Daoy (cell line): Measurements from ENCODE around the gene FNDC11. TPM values are rescaled to one million over a fixed set of nuclear protein-coding genes. Genes with fewer than 3 reads are reported as not detected.
"Not testable (repeated sequence)": the region's sequence is repeated elsewhere in the genome, so short reads cannot be mapped to it uniquely, and the experiment has no call there.

Experiments
- DNase-seq: peaks from one replicate; pipeline ENCODE4 v3.0.0-alpha.2; 2015; ENCODE audit warnings: low read depth
- total RNA-seq: library from RNA; depleted of rRNA; stranded (reverse); fragments of >200 nt; shearing (Covaris generic); gene quantifications from 2 replicates; pipeline ENCODE4 v1.2.3, GENCODE V29; 2014

FNDC11 gene
- total RNA-seq, 1 experiment from 2014 or later, result not detected

DNA sequence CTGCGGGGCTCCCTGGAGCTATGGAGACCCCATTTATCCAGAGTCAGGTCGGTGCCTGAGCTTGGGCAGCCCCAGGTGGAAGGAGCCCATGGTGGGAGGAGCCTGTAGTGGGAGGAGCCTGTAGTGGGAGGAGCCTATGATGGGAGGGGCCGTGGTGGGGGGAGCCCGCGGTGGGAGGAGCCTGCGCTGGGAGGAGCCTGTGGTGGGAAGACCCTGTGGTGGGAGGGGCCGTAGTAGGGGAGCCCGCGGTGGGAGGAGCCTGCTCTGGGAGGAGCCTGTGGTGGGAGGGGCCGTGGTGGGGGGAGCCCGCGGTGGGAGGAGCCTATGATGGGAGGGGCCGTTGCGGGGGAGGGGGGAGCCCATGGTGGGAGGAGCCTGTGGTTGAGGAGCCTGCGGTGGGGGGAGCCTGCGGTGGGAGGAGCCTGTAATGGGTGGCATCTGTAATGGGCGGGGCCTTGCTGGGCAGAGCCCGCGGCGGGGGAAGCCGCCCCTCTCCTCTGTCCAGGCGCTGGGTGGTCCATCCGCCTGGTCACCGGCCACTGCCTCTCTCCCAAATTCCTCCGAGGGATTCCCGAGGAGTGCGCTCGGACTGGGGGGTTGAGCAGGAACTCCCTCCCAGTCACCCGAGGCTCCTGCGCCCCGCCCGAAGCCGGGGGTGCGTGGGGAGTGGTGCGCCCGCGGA, 567 bp upstream of the FNDC11 start:
- DNase-seq, result peak; percentile 85

DNA sequence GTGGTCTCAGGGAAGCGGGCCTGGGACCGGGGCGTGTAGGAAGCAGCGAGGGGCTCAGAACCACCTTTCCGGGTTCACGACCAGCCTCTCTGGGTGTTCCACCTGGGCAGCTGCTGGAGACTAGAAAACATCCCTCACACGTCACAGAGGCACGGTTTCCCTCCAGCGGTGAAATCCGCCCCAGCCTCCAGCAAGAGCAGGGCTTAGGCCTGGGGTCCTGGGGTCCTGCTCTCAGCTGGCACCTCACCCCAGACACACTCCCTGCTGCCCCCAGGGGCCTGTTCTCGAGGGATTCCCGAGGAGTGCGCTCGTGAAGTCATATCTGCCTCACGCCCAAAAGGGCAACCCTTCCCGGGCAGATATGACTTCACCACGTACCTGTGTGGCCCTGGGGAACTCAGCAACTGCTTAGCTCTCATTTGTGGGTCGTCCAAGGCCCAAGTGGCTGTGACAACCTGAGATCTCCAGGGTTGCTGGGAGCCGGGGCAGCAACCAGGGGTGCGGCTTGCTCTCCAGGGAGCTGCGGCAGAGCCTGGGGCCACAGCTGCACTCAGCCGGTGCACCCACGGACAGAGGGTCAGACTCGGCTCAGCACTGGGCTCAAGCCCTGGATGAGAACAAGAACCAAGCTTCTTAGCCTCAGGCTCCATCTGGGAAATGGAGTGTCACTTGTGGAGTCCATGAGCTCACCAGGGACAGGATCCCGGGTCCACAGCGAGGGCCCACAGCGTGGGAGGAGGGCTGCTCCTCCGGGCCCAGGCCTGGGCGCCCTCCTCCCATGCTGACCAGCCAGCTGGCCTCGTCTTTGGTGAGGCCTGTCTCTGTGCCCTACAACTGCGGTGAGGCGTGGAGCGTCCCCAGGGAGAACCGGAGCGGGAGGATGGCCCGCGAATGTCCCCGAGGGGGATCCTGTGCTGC, 661 bp downstream of the FNDC11 start:
- DNase-seq, result no peak

DNA sequence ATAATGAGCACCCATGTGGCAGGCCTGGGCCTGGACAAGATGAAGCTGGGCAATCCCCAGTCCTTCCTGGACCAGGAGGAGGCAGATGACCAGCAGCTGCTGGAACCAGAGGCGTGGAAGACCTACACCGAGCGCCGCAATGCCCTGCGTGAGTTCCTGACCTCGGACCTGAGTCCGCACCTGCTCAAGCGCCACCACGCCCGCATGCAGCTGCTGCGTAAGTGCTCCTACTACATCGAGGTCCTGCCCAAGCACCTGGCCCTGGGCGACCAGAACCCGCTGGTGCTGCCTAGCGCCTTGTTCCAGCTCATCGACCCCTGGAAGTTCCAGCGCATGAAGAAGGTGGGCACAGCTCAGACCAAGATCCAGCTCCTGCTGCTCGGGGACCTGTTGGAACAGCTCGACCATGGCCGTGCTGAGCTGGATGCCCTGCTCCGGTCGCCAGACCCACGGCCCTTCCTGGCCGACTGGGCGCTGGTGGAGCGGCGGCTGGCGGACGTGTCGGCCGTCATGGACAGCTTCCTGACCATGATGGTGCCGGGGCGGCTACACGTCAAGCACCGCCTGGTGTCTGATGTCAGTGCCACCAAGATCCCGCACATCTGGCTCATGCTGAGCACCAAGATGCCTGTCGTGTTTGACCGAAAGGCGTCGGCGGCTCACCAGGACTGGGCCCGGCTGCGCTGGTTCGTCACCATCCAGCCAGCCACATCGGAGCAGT, 1.9 kb downstream of the FNDC11 start:
- no peak for DNase-seq

DNA sequence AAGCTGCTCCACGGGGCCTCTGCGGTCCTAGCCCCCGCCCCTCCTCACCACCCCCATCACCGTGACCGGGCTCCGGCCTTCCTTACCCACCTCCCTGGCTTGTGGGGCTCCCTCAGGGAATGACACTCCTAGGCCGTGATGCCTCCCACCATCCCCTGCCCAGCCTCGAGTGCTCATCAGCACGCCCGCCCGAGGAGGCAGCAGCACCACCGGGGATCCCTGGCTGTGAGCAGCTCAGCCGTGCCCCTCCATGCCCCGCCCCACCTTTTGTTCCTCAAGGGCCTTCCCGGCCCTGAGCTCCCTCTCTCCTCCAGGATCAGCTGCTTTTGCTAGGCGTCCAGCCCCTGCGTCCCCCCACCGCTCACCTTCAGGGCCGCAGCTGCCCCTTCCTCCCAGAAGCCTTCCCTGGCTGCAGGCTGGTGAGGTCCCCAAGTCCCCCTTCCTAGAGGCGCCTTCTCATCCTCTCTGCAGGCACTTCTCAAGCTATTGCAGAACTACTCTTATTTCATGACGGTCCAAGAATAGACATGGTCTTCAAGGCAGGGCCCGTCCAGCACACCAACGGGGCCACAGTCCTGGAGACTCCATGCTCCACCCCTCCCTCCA, 3.0 kb downstream of the FNDC11 start:
- no peak for DNase-seq

DNA sequence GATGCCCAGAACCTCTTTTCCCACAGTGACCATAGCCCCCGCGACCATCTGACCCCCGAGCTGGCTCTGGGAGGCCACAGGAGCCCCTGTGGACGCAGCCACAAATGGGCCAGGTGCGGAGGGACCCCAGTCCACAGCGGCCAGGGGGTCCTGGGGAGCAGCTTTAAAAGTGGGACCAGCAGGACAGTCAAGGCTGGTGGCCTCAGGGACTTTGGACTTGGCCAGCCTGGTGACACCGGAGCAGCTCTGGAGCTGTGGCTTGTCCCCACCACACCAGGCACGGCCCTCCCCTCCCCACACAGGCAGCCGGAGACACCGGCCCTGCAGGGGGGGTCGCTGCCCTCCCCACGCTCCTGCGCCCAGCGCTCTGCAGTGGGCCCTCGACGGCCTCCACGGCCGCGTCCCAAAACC, 3.5 kb downstream of the FNDC11 start:
- DNase-seq, result no peak

DNA sequence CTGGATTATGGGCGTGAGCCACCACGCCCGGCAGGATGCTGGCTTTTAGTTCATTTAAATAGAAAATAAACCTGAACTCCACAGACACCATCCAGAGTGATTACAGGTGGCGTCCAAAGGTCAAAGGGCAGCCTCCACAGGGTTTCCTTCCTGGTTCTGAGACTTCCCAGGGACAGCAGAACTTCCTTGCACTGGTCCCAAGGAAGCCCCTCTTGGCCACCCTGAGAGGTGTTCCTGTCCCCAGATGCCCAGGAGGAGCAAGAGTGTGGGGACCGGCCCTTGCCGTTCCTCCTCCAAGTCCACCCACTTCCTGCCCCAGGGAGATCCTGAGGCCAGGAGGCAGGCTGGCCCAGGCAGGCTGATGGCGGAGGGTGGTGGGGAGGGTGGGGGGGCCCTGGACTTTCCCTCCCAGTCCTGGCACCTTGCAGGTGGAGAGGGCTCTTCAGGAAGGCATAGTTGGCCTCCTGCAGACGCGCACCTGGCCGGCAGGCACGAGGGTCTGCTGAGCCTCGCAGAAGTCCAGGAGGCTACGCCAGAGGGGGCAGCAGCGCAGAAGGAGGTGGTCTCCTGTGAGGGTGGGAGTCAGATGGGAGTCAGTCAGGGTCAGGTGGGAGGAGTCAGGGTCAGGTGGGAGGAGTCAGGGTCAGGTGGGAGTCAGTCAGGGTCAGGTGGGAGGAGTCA, 5.0 kb downstream of the FNDC11 start:
- no peak for DNase-seq

DNA sequence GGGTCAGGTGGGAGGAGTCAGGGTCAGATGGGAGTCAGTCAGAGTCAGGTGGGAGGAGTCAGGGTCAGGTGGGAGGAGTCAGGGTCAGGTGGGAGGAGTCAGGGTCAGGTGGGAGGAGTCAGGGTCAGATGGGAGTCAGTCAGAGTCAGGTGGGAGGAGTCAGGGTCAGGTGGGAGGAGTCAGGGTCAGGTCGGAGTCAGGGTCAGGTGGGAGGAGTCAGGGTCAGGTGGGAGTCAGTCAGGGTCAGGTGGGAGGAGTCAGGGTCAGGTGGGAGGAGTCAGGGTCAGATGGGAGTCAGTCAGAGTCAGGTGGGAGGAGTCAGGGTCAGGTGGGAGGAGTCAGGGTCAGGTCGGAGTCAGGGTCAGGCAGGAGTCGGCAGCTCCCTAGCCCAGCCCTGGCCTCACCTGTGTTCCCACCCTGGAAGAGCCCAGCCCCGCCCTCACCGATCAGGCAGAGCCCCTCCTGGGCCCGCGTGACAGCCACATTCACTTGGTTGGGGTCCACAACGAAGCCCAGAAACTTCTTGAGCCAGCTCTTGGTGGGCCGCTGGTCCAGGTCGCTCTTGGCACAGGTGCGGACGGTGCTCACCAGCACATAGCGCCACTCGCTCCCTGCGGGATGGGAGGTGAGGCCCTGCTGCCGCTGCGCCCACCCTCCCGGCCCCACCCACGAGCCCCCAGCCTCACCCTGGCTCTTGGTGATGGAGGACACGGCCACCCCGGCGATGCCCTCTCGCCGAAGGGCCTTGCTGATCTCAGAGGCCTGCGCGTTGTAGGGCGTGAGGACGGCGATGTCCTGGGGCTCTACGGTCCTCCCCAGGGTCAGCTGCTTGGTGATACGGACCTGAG, 5.8 kb downstream of the FNDC11 start:
- DNase-seq, result not testable (repeated sequence)

DNA sequence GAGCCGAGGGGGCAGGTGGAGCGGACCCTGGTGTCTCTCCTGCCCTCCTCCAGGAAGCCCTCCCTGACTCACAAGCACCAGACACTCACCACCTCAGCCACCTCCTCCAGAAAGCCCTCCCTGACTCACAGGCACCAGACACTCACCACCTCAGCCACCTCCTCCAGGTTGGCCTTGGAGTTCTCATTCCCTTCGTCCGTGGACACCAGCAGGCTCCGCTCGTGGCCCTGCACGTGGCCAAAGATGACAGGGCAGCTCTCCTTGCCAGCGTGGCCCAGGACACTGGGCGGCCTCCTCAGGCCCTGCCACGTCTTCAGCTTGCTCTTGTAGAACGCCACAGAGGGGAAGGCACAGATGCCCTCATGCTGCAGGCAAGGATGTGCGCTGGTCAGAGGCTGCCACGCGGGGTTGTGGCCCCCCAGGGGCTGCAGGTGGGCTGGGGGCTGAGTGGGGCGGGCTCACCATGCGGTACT, 6.4 kb downstream of the FNDC11 start:
- DNase-seq, result no peak

DNA sequence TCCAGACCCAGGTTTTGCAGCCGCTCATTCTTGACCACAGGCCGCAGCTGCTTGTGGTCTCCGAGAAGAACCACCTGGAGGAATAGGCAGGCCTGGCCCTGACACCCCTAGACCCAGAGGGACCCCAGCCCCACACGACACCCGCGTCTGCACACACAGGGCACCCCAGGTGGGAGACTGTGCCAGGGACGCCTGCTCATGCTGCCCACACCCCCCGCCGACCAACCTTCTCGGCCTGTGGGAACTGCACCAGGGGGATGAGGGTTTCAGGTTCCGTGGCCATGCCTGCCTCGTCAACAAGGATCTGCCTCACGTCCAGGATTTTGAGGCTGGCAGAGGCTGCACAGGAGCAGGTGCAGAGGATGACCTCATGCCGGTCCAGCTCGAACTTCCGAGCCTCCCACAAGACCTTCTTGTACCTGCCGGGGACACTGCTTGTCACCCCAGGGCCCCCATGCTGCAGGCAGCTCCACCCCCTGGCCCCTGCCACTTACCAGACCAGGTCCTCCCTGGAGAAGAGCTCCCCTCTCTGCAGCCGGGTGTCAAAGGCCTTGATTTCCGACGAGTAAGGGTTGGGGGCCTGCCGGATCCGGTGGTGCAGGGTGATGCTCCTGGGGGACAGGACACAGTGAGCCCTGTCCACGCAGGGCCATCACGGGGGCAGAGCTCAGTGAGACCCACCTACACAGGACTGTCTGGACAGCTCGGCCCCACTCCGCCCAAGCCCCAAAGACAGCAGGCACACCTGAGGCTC, 7.1 kb downstream of the FNDC11 start:
- no peak for DNase-seq

DNA sequence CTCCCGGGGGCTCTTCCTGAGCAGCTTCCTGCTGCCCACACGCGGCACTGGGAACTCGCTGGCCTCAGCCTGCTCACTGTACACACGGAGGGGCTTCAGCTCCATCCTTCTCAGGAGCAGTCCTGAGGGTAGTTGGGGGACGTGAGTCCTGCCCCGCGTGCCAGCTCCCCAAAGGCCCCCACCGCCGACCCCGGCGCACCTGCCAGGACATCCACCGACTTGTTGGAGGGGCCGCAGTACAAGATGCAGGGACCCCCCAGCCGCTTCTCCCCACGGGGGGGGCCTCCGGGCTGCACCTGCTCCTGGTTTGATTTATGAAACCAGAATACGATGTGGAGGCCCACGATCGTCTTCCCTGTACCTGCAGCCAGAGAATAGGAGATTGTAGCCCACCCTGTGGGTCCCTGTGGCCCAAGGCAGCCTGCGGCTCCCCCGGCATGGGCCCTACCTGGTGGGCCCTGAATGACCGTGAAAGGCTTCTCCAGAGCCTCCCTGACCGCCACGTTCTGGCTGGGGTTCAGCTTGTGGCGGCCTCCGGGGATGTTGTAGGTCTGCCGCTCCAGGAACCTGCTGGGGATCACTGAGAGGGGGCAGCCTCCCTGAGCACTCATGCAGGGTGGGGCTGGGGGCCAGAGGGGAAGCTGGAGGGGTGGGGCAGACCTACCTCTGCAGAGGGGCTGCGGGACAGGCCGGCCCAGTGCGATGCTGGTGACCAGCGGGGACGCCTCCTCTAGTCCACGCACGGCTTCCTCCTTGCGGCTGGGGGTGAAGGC, 7.9 kb downstream of the FNDC11 start:
- DNase-seq, result no peak

DNA sequence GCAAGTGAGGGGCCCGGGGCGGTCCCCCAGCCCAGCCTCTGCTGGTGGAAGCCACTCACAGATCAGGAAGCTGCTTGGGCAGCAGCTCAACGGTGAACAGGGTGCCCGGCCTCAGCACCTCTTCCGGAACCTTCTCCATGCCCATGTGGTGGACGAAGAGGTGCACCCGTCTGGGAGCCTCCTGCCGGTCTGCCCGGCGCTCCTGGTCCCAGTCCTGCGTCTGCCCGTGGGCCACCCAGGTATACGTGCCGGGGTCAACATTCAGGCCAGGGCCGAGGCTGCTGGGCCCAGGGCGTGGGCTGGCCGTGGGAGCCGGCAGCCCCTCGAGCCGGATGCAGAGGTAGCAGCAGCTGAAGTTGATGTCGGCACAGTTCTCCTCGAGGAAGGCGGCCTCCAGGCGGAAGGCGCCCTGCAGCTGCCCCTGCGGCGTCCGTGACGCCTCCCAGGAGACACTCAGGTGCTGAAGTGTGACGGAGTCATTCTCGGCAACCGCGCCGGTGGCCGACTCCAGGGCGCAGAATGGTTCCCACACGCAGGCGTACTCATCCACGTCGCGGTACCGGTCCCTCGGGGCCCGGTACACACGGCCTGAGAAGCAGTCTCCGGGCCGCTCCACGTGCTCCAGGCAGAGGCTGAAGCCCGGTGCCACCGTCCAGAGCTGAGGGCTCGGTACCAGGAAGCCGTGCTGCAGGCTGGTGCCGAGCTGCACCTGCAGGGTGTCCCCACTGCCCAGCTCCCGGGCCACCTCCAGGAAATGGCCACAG, 8.7 kb downstream of the FNDC11 start:
- DNase-seq, result no peak

DNA sequence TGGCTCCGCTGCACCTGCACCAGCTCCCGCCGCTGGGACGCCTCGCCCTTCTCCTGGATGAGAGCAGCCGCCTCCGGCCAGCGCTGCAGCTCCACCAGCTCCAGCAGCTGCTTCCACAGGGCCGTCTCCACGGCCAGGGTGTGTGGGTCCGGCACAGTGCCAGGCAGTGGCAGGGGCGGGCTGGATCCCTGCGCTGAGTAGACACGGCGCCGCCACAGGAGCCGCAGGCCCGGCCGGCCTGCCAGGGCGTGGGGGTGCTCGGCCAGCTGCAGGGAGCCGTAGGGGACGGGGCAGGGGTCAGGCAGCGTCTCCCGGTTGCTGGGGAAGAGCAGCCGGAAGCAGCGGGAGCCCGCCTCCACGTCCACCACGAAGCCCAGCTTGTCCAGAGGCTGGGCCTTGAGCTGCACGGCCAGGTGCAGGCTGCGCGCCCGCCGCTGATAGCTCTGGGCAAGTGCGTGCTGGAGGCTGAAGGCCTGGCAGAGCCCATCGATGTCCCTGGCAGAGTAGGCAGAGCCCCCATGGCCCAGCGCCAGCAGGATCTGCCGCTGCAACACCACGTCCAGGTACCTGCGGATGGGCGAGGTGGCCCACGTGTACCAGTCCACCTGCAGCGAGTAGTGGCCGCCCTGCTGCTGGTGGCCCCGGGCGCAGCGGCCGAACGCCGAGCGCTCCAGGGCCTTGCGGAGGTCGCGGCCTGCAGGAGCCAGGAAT, 9.4 kb downstream of the FNDC11 start:
- no peak for DNase-seq

DNA sequence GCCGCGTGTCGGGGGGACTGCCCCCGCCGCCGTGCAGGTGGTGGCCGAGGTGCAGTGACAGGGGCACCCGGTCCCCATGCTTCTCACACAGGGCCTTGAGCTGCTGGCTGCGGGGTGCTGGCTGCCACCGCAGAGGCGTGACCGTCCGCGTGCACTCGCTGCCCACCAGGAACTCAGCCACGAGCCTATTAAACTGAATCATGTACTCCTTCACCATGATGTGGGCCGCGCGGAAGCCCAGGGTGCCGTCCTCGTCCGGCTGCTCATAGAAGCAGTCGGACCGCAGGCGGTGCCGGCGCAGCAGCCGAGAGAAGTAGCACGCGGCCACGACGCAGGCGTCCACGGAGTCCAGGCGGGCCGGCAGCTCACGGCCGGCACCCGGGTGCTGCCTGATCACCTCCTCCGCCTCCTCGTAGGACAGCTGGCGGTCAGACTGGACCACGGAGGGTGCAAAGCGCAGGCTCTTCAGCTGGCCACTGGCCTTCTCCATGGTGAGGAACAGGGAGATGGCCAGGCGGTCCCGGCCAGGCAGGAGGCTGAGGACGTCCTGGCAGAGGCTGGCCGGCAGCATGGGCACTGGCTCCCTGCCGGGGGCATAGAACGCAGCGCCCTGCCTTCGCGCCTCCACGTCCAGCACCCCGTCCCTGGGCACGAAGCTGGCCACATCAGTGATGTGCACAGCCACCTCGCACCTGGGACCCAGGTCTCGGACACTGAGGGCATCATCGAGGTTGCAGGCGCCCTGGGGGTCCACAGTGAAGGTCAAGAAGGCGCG, 10.3 kb downstream of the FNDC11 start:
- DNase-seq, result no peak

DNA sequence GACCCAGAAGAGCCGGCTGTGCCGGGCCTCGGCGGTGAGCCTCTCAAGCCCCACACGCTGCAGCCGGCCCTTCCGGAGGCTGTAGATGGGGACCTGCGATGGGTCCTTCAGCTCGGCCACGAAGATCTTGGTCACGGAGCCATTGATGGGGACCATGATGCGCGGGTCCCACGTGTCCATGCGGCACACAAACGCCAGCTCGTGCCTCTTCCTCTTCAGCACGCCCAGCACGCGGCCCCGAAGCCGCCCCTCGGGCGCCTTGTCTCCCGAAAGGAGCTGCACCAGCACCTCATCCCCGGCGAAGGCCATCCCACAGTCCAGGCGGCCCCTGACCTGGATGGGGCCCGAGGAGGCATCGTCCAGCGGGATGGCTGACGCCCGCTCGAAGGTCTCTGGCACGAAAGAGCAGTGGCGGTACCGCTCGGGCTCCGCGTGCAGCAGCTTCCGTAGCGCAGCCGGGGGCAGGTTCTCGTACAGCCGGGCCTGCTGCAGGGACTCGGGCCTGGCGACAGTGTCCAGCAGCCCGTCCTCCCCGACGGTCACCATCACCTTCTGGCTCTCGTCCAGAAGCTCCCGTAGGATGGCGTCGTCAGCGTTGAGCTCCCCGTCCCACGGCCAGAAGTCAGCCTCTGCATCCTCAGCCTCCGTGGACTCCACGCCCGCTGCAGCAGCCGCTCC, 11.2 kb downstream of the FNDC11 start:
- DNase-seq, result no peak

DNA sequence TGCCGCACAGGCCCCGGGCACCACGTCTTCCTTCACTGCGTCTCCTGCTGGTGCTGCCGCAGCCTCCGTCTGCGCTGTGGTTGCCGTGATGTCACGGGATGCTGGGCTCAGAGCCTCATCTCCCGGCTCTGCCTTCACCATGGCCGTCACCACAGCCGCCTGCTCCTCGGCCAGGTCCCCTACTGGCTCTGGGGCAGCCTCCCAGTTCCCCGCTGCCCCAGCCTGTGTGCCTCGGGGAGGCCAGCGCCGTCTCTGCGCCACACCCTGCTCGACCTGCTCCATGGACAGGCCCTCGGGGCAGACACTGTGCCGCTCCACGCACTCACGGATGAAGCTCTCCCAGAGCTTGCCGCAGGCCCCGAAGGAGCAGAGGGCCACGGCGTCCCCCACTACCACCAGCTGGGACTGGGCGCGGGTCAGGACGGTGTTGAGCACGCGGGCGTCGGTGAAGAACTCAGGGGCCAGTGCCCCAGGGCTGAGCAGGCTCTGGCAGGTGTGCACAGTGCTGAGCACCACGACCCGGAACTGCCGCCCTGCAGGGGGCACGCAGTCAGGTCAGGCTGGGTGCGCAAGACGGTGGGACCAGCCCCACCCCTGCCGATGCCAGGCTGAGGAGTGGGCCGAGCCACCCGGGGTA, 11.9 kb downstream of the FNDC11 start:
- no peak for DNase-seq
